ENCODE data around the gene NDUFS2.
"Not testable (repeated sequence)": the region's sequence is repeated elsewhere in the genome, so short reads cannot be mapped to it uniquely, and the experiment has no call there.

The NDUFS2 gene

GRCh38 chr1:161219078-161219892, 17.1 kb downstream of the NDUFS2 start:
- DNase-seq (ENCODE audit: low read depth in 2 of 2): no peak

GRCh38 chr1:161220002-161220401, 17.8 kb downstream of the NDUFS2 start:
- DNase-seq (ENCODE audit: low read depth in 2 of 2): no peak

GRCh38 chr1:161222175-161223019, 20.2 kb downstream of the NDUFS2 start:
- no peak for DNase-seq (ENCODE audit: low read depth in 2 of 2)

DNA sequence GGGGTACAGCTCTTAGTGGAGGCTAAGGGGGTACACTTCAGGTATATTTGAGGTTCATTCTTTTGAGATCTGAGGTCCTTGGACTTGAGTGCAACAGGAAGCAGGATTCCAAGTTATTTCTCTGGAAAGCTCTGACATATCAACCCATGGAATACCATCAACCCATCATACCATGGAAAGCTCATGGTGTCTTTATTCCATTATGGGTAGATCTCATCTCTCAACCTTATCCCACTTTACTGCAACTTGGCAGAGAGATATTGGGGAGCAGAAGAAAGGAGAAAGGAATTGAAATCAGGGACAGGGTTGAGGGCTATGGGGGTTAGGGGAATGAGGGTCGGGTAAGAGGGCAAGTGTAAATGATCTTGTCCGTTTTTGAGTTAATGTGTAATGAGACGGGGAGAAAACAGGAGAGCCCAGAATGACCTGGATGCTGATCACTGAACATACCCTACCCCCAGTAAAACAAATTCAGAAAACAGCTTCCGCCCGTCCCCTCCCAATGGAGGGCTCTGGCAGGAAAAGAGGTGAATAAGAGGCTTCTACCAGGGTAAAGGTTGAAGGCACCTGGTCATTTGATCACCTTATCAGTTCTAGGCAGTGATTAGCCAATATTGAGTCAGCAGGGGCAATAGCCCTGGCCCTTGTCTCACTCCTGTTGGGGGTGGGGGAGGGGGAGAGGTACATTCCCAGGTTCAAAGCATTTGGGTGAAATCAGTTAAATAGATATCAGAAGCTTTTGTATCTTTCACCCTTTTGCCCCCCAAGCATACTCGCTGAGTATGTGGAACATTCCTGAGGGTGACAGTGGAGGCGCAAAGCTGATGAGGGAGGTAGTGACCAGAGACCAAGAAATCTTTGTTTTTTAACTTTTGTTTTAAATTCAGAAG, 21.9 kb downstream of the NDUFS2 start:
- no peak for DNase-seq (ENCODE audit: low read depth in 2 of 2)

DNA sequence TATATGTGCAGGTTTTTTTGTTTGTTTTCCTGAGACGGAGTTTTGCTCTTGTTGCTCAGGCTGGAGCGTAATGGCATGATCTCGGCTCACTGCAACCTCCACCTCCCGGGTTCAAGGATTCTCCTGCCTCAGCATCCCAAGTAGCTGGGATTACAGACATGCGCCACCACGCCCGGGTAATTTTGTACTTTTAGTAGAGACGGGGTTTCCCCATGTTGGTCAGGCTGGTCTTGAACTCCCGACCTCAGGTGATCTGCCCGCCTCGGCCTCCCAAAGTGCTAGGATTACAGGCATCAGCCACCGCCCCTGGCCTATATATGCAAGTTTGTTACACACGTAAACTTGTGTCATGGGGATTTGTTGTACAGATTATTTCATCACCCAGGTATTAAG, 22.5 kb downstream of the NDUFS2 start:
- not testable (repeated sequence) for DNase-seq (ENCODE audit: low read depth in 2 of 2)

- DNase-seq (ENCODE audit: low read depth in 2 of 2): no peak
Measured at GRCh38 chr1:161225178-161225533, 23.0 kb downstream of the NDUFS2 start.

GRCh38 chr1:161225534-161226319, 23.6 kb downstream of the NDUFS2 start, which contains the start of gene TOMM40L:
TOMM40L (plus strand) TSS chr1:161226060; CDS start chr1:161226490, 430 bp downstream.
- peak; percentile 58 to 72 for DNase-seq (ENCODE audit: low read depth in 2 of 2)

DNA sequence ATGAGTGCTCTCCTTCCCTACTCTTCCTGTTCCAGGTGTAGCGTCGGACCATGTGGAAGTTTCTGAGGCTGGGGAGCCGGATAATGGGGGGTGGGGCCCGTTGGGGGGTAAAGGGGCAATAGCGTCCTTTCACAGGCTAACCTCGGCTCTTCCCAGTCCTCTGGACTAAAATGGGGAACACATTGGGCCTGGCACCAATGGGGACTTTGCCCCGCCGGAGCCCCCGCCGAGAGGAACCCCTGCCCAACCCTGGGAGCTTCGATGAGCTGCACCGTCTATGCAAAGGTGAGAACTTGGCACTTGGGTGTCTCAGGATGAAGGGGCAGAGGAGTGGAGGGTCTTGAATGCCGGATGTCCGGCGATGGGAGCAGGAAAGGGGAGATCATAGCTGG, 24.1 kb downstream of the NDUFS2 start:
- DNase-seq (ENCODE audit: low read depth in 2 of 2): no peak

DNA sequence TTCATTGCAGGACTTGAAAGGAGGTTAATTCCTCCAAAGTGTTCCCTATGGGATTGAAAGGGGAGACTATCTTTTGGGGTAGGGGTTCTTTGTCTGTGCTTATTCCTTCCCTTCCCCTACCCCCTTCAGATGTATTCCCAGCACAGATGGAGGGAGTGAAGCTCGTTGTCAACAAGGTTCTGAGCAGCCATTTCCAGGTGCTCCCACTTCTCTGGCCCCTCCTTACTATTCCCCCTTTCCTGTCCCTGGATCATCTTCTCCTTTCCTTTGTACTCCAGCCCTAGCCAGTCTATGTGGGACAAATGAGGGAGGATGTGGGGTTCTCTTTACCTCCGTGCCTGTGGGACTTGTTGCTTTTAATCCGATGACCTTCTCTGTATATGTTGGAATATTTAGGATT, 24.6 kb downstream of the NDUFS2 start:
- no peak for DNase-seq (ENCODE audit: low read depth in 2 of 2)

DNA sequence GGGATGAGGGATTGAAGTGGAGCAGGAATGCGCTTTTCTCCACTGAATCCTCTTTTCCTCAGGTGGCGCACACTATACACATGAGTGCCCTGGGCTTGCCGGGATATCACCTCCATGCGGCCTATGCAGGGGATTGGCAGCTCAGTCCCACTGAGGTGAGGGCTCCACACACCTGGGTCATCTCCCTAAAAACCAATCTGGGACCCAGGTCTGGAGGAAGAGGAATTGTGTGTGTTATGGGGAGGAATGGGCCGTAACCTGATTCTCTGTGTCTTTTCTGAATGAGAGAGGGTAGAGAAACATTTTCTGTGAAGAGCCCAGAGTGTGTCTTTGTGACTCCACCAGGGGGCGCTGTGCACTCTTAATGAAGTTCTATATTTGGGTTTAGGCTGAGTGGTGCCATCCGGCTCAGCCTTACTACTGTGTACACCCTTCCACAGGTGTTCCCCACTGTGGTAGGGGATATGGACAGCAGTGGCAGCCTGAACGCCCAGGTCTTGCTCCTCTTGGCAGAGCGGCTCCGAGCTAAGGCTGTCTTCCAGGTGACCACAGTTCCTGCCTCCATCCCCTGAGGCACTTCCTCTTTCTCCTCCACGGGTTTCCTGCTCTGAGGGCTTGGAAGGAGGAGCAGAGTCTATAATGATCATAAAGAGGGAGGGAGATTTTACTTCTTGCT, 25.2 kb downstream of the NDUFS2 start:
- peak; percentile 70 to 91 for DNase-seq (ENCODE audit: low read depth in 2 of 2)

DNA sequence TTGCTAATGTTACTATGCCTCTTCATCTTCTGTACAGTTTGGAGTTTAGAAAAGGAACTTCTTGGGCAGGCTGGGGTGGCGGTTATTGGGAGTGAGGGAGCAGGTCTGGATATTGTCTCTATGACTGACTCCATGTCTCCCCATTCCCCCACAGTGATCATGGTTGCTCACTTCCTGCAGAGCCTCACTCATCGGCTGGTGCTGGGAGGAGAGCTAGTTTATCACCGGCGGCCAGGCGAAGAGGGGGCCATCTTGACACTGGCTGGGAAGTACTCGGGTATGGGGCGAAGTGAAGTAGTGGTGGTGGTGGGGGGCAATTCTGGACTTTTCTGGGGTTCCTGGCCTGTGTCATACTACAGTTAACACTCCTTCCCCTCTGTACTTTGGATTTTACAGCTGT, 25.9 kb downstream of the NDUFS2 start:
- no peak for DNase-seq (ENCODE audit: low read depth in 2 of 2)

- no peak for DNase-seq (ENCODE audit: low read depth in 2 of 2)
Measured at GRCh38 chr1:161229896-161230295, 27.7 kb downstream of the NDUFS2 start.

DNA sequence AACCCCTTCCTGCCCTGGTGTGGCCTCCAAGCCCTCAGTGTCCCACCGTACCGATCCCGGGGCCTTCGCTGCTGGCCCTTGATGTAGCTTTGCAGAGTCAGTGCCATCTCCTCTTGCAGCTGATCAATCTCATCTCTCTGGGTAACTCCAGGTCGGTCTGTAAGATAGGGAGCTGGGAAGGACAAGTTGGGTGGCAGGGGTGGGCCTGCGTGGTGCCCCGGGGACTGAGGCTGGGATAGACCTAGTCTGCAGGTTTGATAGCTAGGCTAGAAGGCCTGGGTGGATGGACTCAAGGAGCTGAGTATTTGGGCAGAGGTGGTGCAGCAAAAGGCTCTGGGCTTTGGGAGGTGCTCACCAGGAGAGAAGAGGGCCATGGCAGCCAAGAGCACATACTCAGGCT, 28.6 kb downstream of the NDUFS2 start:
- no peak for DNase-seq (ENCODE audit: low read depth in 2 of 2)

GRCh38 chr1:161233102-161233501, 30.9 kb downstream of the NDUFS2 start:
- no peak for DNase-seq (ENCODE audit: low read depth in 2 of 2)

DNA sequence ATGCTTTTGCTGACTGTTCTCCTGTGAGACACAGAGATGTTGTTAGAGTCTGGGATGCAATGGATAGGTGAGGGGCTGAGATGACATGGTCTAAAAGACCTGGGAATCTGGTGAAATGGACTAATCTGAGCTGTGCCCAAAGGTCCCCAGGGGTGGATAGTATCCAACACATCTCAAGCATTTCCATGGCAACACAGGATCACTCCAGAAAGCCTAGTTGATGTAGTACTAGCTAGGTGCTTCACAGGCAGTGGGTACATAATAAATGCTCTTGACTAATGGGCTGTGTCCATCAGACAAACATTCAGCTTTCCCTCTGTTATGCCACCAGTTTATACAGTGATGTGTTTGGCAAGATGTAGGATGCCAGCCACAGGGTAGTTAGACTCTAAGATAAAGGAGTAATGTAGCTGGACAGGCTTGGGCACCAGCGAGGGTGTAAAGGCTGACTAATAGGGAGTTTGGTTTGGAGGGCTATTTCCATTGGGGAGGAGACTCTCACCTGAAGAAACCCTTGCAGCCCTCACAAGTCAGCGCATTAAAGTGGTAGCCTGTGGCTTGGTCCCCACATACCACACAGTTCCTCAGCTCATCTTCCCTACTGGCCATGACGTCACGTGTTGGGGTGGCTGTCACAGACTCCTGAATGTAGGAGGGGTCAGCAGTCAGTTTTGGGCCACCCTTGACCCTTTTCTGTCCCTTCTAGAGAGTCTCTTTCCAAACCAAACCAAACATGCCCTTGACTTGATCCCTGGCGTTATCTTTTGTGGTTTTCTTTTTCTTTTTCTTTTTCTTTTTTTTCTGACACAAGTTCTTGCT, 34.0 kb downstream of the NDUFS2 start:
- no peak for DNase-seq (ENCODE audit: low read depth in 2 of 2)

- no peak for DNase-seq (ENCODE audit: low read depth in 2 of 2)
Measured at GRCh38 chr1:161238039-161238473, 35.9 kb downstream of the NDUFS2 start, which contains the start of gene NR1I3. NR1I3 (minus strand) TSS chr1:161238203; CDS start chr1:161236565, 1,638 bp downstream.

DNA sequence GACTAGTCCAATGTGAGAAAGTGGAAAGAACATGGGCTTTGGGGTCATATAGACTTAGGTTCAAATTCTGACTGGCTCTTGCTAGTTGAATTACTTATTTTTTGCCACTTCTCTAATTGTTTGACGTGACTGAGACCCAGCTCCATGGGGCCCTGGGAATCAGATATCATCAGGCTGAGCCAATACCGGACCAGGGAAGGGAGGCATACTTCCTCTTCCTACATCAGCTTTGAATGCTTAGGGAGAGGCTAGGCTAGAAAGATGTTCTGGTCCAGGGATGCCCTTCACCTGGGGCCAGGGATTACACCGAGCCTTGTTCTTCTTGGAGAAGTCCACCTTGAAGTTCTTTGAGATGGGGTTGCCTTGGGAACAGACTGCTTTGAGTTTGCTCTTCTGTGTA, 39.5 kb downstream of the NDUFS2 start:
- no peak for DNase-seq (ENCODE audit: low read depth in 2 of 2)

DNA sequence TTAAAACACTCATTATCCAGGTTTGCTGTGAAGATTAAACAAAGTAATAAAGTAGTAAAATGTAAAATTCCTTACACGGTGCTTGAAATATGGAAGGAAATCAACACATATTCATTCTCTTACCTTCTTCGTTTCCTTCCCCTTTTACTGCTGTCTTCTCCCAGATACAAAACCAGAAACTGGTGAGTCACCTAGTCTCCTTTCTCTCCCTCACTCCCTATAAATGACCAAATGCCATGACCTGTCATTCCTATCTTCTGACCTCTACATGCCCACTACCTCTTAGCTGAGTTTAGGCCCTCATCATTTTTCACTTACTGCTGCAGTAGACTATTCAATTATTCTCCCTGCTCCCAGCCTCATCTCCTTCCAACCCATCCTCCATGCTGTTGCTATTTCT, 40.1 kb downstream of the NDUFS2 start:
- DNase-seq (ENCODE audit: low read depth in 2 of 2): no peak

DNA sequence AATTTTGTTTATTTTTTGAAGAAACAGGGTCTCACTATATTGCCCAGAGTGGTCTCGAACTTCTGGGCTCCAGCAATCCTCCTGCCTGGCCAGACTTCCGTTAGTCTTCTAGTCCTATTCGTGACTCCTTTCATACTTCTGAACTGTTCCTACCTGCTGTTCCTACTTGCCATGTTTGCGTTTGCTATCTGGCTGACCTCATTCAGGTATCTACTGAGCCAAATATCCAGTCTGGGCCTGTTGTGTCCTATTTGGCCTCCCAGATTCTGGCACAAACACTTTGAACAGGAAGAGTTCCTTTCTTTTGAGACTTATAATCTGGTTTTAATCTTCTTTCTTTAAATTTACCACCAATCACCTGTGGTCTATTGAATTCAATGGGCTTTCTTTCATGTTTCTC, 42.7 kb downstream of the NDUFS2 start:
- no peak for DNase-seq (ENCODE audit: low read depth in 2 of 2)

All from stimulated activated CD8-positive, alpha-beta memory T cell treated with anti-CD3 and anti-CD28 coated beads, Interleukin-7, amount 100 ng/mL, for 1 hour (primary cell).